BJ (cell line): Measurements from ENCODE around the gene HOXC5. TPM values are rescaled to one million over a fixed set of nuclear protein-coding genes. Genes with fewer than 3 reads are reported as not detected.

ENCODE experiments used
- CTCF ChIA-PET: fragments of 350-600 bp; formaldehyde crosslinking; extraction: SDS; loops from one replicate; lab custom pipeline; 2021; ENCODE audit warnings: antibody characterized with exemption, inconsistent platforms; lab: Yijun Ruan, JAX
- POLR2A ChIA-PET: fragments of 300-600 bp; sonication (Branson Sonifier 250); formaldehyde crosslinking; extraction: SDS; loops from one replicate; lab custom pipeline; 2021; ENCODE audit warnings: antibody characterized with exemption; lab: Charles Lee
- DNase-seq: peaks from one replicate; pipeline ENCODE4 v3.0.0-alpha.2; 2011; ENCODE audit warnings: low read depth
- H3K27me3 ChIP-seq: 2 replicates; pipeline ENCODE4 v1.6.0; 2011; ENCODE audit warnings: low read length; ENCODE audit not compliant: control insufficient read depth, insufficient read depth
- H3K36me3 ChIP-seq: 2 replicates; pipeline ENCODE4 v1.5.1; 2011; ENCODE audit warnings: low read length; ENCODE audit not compliant: control insufficient read depth, insufficient read depth
- H3K4me3 ChIP-seq: 2 replicates; pipeline ENCODE4 v1.5.1; 2011; ENCODE audit warnings: low read depth, mild to moderate bottlenecking, control low read depth, low read length
- polyA plus RNA-seq: library from polyadenylated mRNA; depleted of rRNA; stranded (reverse); fragments of >200 nt; gene quantifications from 2 replicates; pipeline ENCODE4 v1.2.3, GENCODE V29; 2011
- TF ChIP-seq, protein P1 (sequence below): IDR thresholded peaks from 2 replicates; pipeline ENCODE4 v1.5.1; 2011; ENCODE audit warnings: low read depth, mild to moderate bottlenecking, control low read depth, inconsistent platforms, low read length, moderate library complexity; ENCODE audit not compliant: insufficient read depth

The HOXC5 gene
- polyA plus RNA-seq, 1 experiment, result not detected

DNA sequence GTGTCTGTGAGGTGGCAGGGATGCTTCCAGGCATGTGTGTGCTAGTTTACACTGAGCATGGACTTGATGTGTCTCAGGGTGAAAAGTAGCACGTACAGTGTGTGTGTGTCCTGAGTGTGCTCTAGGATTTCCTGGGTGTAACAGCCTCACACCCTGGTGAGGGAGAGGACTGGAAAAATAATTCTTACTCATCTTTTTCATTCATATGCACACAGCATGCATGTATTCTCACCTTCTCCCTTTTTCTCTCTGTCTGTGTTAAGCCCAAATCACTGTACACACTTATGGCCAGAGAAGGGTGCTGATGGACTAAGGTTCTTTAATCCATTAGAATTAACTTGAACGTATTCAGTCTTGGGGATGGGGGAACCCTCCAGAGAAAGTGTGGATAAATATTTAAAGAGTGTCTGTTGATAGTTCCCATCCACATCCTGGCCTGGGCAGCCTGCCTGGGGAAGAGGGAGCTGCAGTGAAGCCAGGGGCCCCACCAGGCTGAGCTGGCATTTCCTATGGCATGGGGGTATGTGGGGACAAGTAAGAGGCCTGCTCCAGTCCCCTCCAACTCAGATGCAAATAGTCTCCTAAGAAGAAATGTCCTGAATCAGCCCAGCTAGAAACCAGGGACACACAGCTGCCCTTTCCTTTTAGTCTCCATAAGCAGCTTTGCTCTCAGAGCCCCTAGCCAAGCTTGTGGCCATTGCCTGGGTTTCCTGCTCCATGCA is 25.2 kb upstream of the HOXC5 start:
- H3K36me3 ChIP-seq, result no peaks in the 10 kb centered on the region
- H3K4me3 ChIP-seq, result no peak overlapping the region
- TF ChIP-seq, protein P1, sequence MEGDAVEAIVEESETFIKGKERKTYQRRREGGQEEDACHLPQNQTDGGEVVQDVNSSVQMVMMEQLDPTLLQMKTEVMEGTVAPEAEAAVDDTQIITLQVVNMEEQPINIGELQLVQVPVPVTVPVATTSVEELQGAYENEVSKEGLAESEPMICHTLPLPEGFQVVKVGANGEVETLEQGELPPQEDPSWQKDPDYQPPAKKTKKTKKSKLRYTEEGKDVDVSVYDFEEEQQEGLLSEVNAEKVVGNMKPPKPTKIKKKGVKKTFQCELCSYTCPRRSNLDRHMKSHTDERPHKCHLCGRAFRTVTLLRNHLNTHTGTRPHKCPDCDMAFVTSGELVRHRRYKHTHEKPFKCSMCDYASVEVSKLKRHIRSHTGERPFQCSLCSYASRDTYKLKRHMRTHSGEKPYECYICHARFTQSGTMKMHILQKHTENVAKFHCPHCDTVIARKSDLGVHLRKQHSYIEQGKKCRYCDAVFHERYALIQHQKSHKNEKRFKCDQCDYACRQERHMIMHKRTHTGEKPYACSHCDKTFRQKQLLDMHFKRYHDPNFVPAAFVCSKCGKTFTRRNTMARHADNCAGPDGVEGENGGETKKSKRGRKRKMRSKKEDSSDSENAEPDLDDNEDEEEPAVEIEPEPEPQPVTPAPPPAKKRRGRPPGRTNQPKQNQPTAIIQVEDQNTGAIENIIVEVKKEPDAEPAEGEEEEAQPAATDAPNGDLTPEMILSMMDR, result no peak
- DNase-seq, result no peak
- H3K27me3 ChIP-seq, result peaks cover 16% of the 10 kb centered on the region
- ChIA-PET POLR2A (interaction anchor here (1.0 kb wide), 1 partner anchor 9 kb away, joined by 4 read pairs; no protein-coding TSS in a partner anchor), CTCF (interaction anchor here (0.8 to 16.8 kb wide), 12 partner anchors 8 to 238 kb away, joined by 3 to 213 read pairs (median 17); partner anchors contain the start of genes HOXC10, HOXC5, HOXC6 and HOXC9)

DNA sequence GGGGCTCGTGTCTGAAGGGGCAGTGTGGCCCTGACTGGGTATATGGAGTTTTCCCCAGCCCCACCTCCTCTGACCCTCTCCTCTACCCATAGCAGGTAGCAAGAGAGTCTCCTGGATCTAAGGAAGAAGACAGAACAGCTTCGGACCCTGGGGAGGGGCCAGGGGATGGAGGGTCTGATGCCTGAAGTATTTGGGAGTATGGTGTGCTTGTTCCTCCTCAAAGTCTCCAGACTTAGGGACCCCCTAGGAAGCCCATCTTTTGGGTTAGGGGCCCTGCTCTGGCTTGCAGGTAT is 24.6 kb upstream of the HOXC5 start:
- Histone ChIP-seq H3K4me3 (no peak overlapping the region), H3K27me3 (peaks cover 17% of the 10 kb centered on the region), H3K36me3 (no peaks in the 10 kb centered on the region)
- TF ChIP-seq, protein P1, result no peak
- POLR2A ChIA-PET, result interaction anchor here (1.1 kb wide), 1 partner anchor 183 kb away, joined by 8 read pairs; no protein-coding TSS in a partner anchor
- DNase-seq, result no peak
- CTCF ChIA-PET, result interaction anchor here (0.8 to 16.8 kb wide), 12 partner anchors 8 to 371 kb away, joined by 3 to 213 read pairs (median 17); partner anchors contain the start of genes HOXC10, HOXC5, HOXC6 and HOXC9

DNA sequence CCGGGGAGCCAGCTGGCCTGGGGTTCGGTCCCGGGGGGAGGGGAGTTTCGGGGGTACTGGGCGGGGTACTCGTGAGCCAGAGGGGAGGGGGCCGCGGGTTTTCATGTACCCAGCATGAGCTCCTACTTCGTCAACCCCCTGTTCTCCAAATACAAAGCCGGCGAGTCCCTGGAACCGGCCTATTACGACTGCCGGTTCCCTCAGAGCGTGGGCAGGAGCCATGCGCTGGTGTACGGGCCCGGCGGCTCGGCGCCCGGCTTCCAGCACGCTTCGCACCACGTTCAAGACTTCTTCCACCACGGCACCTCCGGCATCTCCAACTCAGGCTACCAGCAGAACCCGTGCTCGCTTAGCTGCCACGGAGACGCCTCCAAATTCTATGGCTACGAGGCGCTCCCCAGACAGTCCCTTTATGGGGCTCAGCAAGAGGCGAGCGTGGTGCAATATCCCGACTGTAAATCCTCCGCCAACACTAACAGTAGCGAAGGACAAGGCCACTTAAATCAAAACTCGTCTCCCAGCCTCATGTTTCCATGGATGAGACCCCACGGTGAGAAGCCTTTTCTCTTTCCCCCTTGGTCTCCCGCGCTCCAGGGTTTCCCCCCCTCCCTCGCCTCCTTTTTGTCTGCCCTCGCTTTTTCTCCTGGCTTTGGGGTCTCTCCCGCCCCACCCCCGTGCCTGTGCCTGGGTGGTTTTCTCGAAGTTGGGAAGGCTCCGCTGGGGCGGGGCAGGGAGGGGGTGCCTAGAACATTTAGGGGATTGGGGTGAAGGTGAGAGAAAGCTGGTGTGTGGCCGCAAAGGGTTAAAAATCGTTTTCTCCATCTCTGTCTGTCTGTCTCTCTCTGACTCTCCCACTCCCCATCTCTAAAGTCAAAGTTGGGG is 23.4 kb upstream of the HOXC5 start:
- no peak for DNase-seq
- Histone ChIP-seq H3K4me3 (peak overlapping the region; percentile 38), H3K36me3 (no peaks in the 10 kb centered on the region), H3K27me3 (peaks cover 22% of the 10 kb centered on the region)
- ChIA-PET POLR2A (interaction anchor here (0.6 to 1.1 kb wide), 4 partner anchors 8 to 196 kb away, joined by 3 to 9 read pairs (median 6); no protein-coding TSS in a partner anchor), CTCF (interaction anchor here (0.7 to 16.8 kb wide), 16 partner anchors 8 to 370 kb away, joined by 3 to 213 read pairs (median 7); partner anchors contain the start of genes HOXC10, HOXC5, HOXC6 and HOXC9)
- TF ChIP-seq, protein P1, result no peak

DNA sequence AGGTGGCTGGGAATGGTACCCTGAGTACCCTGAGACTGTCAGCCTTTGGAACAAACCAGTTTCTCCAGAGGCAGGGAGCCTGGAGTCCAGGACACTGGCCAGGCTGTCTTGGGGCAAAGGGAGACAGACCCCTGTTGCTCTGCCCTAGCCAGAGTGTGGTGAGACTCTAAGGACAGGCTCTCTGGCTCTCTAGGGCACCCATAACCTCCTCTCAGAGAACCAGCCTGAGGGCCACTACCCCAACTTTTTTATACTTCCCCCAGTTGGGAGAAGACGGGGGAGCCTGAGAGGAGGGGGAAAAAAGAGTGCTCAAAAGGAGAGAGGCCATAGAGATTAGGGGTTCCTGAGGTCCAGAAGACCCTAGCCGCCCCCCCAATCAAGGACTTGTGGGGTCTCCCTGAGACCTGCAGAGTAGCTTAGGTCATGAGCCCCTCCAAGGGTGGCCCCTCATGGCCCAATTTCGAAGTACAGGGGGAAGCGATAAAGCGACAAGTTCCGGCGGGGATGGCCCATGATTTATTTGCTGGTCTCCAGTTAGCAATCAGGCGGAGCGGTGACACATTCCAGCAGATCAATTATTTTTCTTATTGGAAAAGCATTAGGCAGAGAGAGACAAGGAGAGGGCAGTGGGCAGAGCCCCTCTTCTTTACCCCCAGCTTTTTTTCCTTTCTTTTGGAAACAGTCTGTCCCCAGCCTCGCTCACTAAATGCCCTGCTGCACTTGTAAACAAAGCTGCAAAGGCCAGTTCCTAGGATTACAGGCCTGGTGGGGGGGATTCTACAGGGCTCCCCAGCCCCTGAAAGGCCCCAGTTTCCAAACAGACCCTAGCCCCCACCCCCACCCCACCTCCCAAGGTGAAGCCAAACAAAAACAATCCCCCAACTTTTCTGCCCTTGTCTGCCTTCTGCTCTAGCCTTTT is 22.5 kb upstream of the HOXC5 start:
- DNase-seq, result no peak
- ChIA-PET CTCF (interaction anchor here (1.0 to 16.8 kb wide), 6 partner anchors 22 to 203 kb away, joined by 3 to 213 read pairs (median 13); partner anchors contain the start of gene HOXC5), POLR2A (no interaction called here)
- H3K4me3 ChIP-seq, result no peak overlapping the region
- TF ChIP-seq, protein P1, result no peak
- no peaks in the 10 kb centered on the region for H3K36me3 ChIP-seq
- peaks cover 22% of the 10 kb centered on the region for H3K27me3 ChIP-seq
